Spleen (tissue), 11 donors: ENCODE data around the gene LMO3. TPM values are rescaled to one million over a fixed set of nuclear protein-coding genes. Genes with fewer than 3 reads are reported as not detected.

Experiments used
- DNase-seq: peaks from one replicate; pipeline ENCODE4 v3.0.0-alpha.2; 2020
- H3K27ac ChIP-seq, 8 donors: fragments of 200-600 bp; sonication (generic) in 7 of 8; 1 replicate in 4 of 8; 2 replicates in 4 of 8; pipeline versions ENCODE4 v1.5.0 to v1.8.0; 2016 to 2021; ENCODE audit warnings: inconsistent platforms in 4 of 8, mild to moderate bottlenecking in 4 of 8, moderate library complexity in 1 of 8
- H3K27me3 ChIP-seq, 7 donors: fragments of 200-600 bp; sonication (generic) in 6 of 7; replicated peaks in 1 of 7; 1 replicate in 4 of 7; 2 replicates in 3 of 7; pipeline versions ENCODE4 v1.5.0 to v1.8.0; 2016 to 2021; ENCODE audit warnings: inconsistent platforms in 3 of 7, mild to moderate bottlenecking in 1 of 7
- H3K36me3 ChIP-seq, 6 donors: fragments of 200-600 bp; sonication (generic) in 5 of 6; 1 replicate in 4 of 6; 2 replicates in 2 of 6; pipeline versions ENCODE4 v1.5.0 to v1.8.0; 2016 to 2021; ENCODE audit warnings: inconsistent platforms in 2 of 6
- H3K4me1 ChIP-seq, 6 donors: fragments of 200-600 bp; sonication (generic) in 5 of 6; 1 replicate in 3 of 6; 2 replicates in 3 of 6; pipeline versions ENCODE4 v1.5.0 to v1.8.0; 2016 to 2021; ENCODE audit warnings: inconsistent platforms in 3 of 6
- H3K4me3 ChIP-seq, 8 donors: fragments of 200-600 bp; sonication (generic) in 7 of 8; 1 replicate in 4 of 8; 2 replicates in 4 of 8; pipeline versions ENCODE4 v1.5.0 to v1.8.0; 2016 to 2021; ENCODE audit warnings: inconsistent platforms in 4 of 8, mild to moderate bottlenecking in 4 of 8, moderate library complexity in 2 of 8
- H3K9me3 ChIP-seq, 8 donors: fragments of 200-600 bp; sonication (generic) in 7 of 8; 1 replicate in 4 of 8; 2 replicates in 4 of 8; pipeline versions ENCODE4 v1.5.0 to v1.8.0; 2016 to 2021; ENCODE audit warnings: inconsistent platforms in 4 of 8
- POLR2A ChIP-seq, 3 donors: fragments of 450-650 bp; IDR thresholded peaks; one replicate each; pipeline ENCODE4 v1.5.1; 2017; ENCODE audit warnings: antibody characterized with exemption in 3 of 3, mild to moderate bottlenecking in 1 of 3
- POLR2AphosphoS5 ChIP-seq, 3 donors: sonication (generic); formaldehyde crosslinking; IDR thresholded peaks; one replicate each; pipeline ENCODE4 v1.5.1; 2017; ENCODE audit warnings: antibody characterized with exemption in 3 of 3
- WGBS, 5 donors: extraction: QIAGEN DNeasy Blood & Tissue Kit in 3 of 5; methylation state at CpG; one replicate each; pipeline versions ENCODE4 v1.1.5 to v1.1.7; 2013 to 2018; 5-methylcytosine and 5-hydroxymethylcytosine counted together
- intact Hi-C: fragments of 100-400 bp; cut with DNase I; formaldehyde crosslinking; loops from one replicate; pipeline ENCODE4 v1.15.0; 2023; ENCODE audit warnings: low total_unique reads
- polyA plus RNA-seq, 3 donors: library from polyadenylated mRNA; stranded (reverse); fragments of 200-250 nt; gene quantifications; one replicate each; pipeline ENCODE4 v1.2.1, GENCODE V29; 2013
- total RNA-seq, 7 donors: library from RNA; depleted of rRNA in 3 of 7; stranded (reverse); fragments of >200 nt in 3 of 7; fragmentation: NEBNext Ultra II Directional in 4 of 7; extraction: Animal tissue kit (Norgen Biotek cat#: 25700) in 4 of 7; gene quantifications; one replicate each; pipeline versions ENCODE4 v1.1.0 to v1.2.1, GENCODE V29; 2016 to 2021
- TF ChIP-seq, protein P1 (sequence below), 11 experiments: fragments of 200-600 bp in 7 of 11; fragments of 450-650 bp in 4 of 11; sonication (generic) in 4 of 11; IDR thresholded peaks in 8 of 11; conservative IDR thresholded peaks in 3 of 11; 1 replicate in 7 of 11; 2 replicates in 4 of 11; pipeline versions ENCODE4 v1.4.0 to v1.8.0; 2016 to 2021; ENCODE audit warnings: antibody characterized with exemption in 11 of 11, inconsistent platforms in 4 of 11, mild to moderate bottlenecking in 1 of 11
- donor health status: healthy with polysubstance abuse.
- donor health status: DM: no; HTN: no; CAD: no; lungs with moderate emphysema.
- donor health status: DM: no; HTN: no; CAD: no.
- donor health status: Bipolar disorder and iron deficiency.
- donor health status: healthy.
- donor health status: DM: no; HTN: no; CAD: no.
- donor health status: DM: yes; HTN: yes; CAD: no.

Gene LMO3
- total and polyA plus RNA-seq, 10 donors: 0.07 to 2.5 (median 0.48) TPM; not detected in 1

DNA sequence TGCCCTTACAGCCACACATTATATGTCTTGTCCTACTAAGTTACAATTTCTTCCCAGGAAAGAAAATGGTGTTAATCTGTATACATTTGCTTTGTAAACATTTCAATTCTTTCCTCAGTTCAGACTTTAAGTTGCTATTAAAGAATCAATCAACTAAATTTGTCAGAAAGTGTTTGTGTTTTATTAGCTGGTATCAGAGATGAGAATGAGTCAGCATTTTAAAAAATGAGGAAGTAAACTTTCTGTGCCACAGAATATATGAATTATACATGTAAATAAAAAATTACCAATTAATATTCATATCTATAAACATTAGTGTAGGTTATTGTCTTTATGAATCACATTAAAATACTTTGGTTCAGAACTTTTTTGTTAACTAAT, 82.0 kb downstream of the LMO3 start:
- Histone ChIP-seq H3K27ac (no peak overlapping the region), H3K4me3 (no peak overlapping the region), H3K36me3 (no peaks in the 10 kb centered on the region), H3K27me3 (no peaks in the 10 kb centered on the region), H3K4me1 (no peaks in the 10 kb centered on the region), H3K9me3 (no peaks in the 10 kb centered on the region)
- no peak for DNase-seq
- TF ChIP-seq, protein P1, sequence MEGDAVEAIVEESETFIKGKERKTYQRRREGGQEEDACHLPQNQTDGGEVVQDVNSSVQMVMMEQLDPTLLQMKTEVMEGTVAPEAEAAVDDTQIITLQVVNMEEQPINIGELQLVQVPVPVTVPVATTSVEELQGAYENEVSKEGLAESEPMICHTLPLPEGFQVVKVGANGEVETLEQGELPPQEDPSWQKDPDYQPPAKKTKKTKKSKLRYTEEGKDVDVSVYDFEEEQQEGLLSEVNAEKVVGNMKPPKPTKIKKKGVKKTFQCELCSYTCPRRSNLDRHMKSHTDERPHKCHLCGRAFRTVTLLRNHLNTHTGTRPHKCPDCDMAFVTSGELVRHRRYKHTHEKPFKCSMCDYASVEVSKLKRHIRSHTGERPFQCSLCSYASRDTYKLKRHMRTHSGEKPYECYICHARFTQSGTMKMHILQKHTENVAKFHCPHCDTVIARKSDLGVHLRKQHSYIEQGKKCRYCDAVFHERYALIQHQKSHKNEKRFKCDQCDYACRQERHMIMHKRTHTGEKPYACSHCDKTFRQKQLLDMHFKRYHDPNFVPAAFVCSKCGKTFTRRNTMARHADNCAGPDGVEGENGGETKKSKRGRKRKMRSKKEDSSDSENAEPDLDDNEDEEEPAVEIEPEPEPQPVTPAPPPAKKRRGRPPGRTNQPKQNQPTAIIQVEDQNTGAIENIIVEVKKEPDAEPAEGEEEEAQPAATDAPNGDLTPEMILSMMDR (IDR thresholded peaks at IDR 0.05 in 8 of 11, conservative IDR thresholded peaks at IDR 0.05 in 3 of 11): no peak
- TF ChIP-seq POLR2A (IDR thresholded peaks at IDR 0.05): no peak
- no peak for TF ChIP-seq POLR2AphosphoS5 (IDR thresholded peaks at IDR 0.05)
- intact Hi-C loops: no loop called here

DNA sequence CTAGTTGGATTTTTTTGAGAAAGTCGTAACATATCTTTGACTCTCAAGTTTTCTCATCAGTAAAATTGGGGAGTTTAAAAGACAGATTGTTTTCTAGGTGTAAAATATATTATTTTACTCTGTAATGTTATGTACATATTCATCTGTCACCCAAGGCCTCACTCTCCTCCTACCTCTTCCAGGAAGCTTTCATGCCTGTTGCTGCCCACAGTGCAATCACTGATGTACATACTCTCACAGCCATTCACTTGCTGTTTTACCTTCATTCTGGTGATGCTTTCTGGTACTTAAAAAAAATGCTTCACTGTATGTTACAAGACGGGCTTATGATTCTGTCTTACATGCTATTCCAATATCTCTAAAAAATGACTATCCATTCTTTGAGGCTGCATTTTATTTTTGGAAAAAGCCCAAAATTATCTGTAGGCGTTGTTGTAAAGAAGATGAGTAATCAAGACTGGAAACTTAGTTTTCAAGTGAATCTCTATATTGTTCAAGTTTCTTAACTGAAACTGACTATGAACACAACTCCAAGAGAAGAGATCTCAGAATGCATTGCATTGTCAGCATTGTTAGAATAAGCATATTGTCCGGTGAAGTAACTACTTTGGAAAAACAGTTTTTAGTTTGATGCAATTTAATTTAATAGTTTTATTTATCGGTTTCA, 82.5 kb downstream of the LMO3 start:
- WGBS, 5 donors: 78 to 89% (median 83%) methylated on average over 5 of the region's 5 CpGs
- no peaks in the 10 kb centered on the region for H3K9me3 ChIP-seq
- no peak overlapping the region for H3K4me3 ChIP-seq
- DNase-seq: no peak
- intact Hi-C loops: no loop called here
- no peak for TF ChIP-seq POLR2AphosphoS5 (IDR thresholded peaks at IDR 0.05)
- TF ChIP-seq, protein P1 (IDR thresholded peaks at IDR 0.05 in 8 of 11, conservative IDR thresholded peaks at IDR 0.05 in 3 of 11): no peak
- TF ChIP-seq POLR2A (IDR thresholded peaks at IDR 0.05): no peak
- H3K27ac ChIP-seq: no peak overlapping the region
- H3K4me1 ChIP-seq: no peaks in the 10 kb centered on the region
- no peaks in the 10 kb centered on the region for H3K27me3 ChIP-seq
- H3K36me3 ChIP-seq: no peaks in the 10 kb centered on the region

DNA sequence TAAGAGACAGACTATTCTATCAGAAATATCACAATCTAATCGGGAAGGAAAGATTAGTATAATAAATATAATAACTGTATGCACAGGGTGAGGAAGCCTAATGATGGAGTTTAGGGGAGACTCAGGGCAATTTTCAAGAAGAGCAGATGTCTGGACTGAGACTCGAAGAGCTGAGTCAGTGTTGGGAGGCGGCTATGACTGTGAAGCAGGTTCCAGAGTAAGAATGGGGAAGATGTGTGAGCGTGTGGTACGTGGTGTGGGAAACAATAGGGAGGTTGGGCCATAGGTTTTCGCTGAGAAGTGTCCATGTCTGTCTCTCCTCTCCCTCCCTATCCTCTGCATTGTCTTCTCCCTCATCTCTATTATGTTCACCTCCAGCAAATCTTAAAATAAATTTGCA, 85.6 kb downstream of the LMO3 start:
- TF ChIP-seq POLR2AphosphoS5 (IDR thresholded peaks at IDR 0.05) (no peak), POLR2A (IDR thresholded peaks at IDR 0.05) (no peak)
- TF ChIP-seq, protein P1 (IDR thresholded peaks at IDR 0.05 in 8 of 11, conservative IDR thresholded peaks at IDR 0.05 in 3 of 11): no peak
- intact Hi-C loops: no loop called here
- Histone ChIP-seq H3K9me3 (peaks cover 0 to 3% (median 0%) of the 10 kb centered on the region in 8 donors), H3K27ac (no peak overlapping the region), H3K27me3 (no peaks in the 10 kb centered on the region), H3K4me1 (no peaks in the 10 kb centered on the region), H3K4me3 (no peak overlapping the region), H3K36me3 (no peaks in the 10 kb centered on the region)
- no peak for DNase-seq
- 72 to 90% (median 82%) methylated on average over 6 of the region's 6 CpGs for WGBS, 5 donors

DNA sequence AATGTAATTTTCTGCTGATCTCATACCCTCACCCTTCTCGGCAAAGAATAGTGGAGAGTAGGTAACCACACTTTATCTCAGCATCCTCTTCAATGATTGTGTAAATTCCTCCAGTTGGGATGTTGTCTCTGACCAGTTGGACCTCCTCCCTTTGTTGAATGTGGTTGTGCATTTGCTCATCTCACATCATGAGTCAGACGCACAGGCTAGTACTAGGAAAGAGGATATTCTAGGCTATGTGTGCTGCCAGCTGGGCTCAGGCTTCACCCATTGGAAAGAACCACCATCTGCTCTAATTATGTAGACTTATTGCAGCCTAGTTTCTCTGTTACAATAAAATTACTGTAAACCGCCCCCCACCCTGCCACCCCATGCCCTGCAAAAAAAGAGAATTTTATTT, 90.3 kb downstream of the LMO3 start:
- Histone ChIP-seq H3K27ac (no peak overlapping the region), H3K4me3 (no peak overlapping the region), H3K4me1 (no peaks in the 10 kb centered on the region), H3K9me3 (peaks cover 0 to 18% (median 0%) of the 10 kb centered on the region in 8 donors), H3K27me3 (no peaks in the 10 kb centered on the region), H3K36me3 (no peaks in the 10 kb centered on the region)
- WGBS, 5 donors: 89 to 96% (median 93%) methylated on average over 3 of the region's 3 CpGs
- intact Hi-C loops: no loop called here
- TF ChIP-seq, protein P1 (IDR thresholded peaks at IDR 0.05 in 8 of 11, conservative IDR thresholded peaks at IDR 0.05 in 3 of 11): no peak
- no peak for TF ChIP-seq POLR2AphosphoS5 (IDR thresholded peaks at IDR 0.05)
- no peak for TF ChIP-seq POLR2A (IDR thresholded peaks at IDR 0.05)
- no peak for DNase-seq
